GM18498 (cell line): ENCODE results near the gene TAP1.
"Not testable (repeated sequence)": the region's sequence is repeated elsewhere in the genome, so short reads cannot be mapped to it uniquely, and the experiment has no call there.

Source experiments
- ATAC-seq: cut with Tn5 transposase; IDR thresholded peaks from one replicate; pipeline ENCODE4 v1.9.1; 2021; ENCODE audit warnings: mild to moderate bottlenecking, moderate library complexity; ENCODE audit not compliant: unreplicated experiment

Gene TAP1

GRCh38 chr6:32853541-32854375, at the start of gene TAP1, which contains the start of gene PSMB9:
Gene TAP1 (minus strand): TSS chr6:32853704. CDS start chr6:32853636, 68 bp downstream.
Gene PSMB9 (plus strand): TSS chr6:32854192. CDS start chr6:32854230, 38 bp downstream.
- peak; percentile 81 for ATAC-seq

GRCh38 chr6:32895006-32895345, 41.5 kb upstream of the TAP1 start:
- peak; percentile 11 for ATAC-seq

- ATAC-seq = peak; percentile 98
Measured at GRCh38 chr6:32894085-32895005, 40.8 kb upstream of the TAP1 start.

- no peak for ATAC-seq
Measured at GRCh38 chr6:32890831-32891230, 37.3 kb upstream of the TAP1 start.

- ATAC-seq = no peak
Measured at GRCh38 chr6:32889533-32889932, 36.0 kb upstream of the TAP1 start.

GRCh38 chr6:32888576-32888975, 35.1 kb upstream of the TAP1 start:
- no peak for ATAC-seq

GRCh38 chr6:32887616-32888015, 34.1 kb upstream of the TAP1 start:
- ATAC-seq = no peak

GRCh38 chr6:32886681-32887383, 33.3 kb upstream of the TAP1 start:
- ATAC-seq = no peak

GRCh38 chr6:32885698-32886286, 32.3 kb upstream of the TAP1 start:
- ATAC-seq = no peak

GRCh38 chr6:32883789-32884188, 30.3 kb upstream of the TAP1 start:
- no peak for ATAC-seq

- no peak for ATAC-seq
Measured at GRCh38 chr6:32882879-32883250, 29.4 kb upstream of the TAP1 start.

GRCh38 chr6:32880962-32881361, 27.5 kb upstream of the TAP1 start:
- not testable (repeated sequence) for ATAC-seq

GRCh38 chr6:32879691-32880090, 26.2 kb upstream of the TAP1 start:
- no peak for ATAC-seq

- no peak for ATAC-seq
Measured at GRCh38 chr6:32876603-32877002, 23.1 kb upstream of the TAP1 start.

GRCh38 chr6:32873947-32874346, 20.4 kb upstream of the TAP1 start:
- ATAC-seq = not testable (repeated sequence)

GRCh38 chr6:32868257-32868788, 14.8 kb upstream of the TAP1 start:
- ATAC-seq = peak; percentile 51

- no peak for ATAC-seq
Measured at GRCh38 chr6:32867554-32868256, 14.2 kb upstream of the TAP1 start.

- ATAC-seq = no peak
Measured at GRCh38 chr6:32867022-32867477, 13.5 kb upstream of the TAP1 start.

- ATAC-seq = no peak
Measured at GRCh38 chr6:32865724-32866443, 12.4 kb upstream of the TAP1 start.
